Choroid plexus epithelial cell (primary cell): ENCODE measurements around the gene MILR1.
"Not testable (repeated sequence)": the region's sequence is repeated elsewhere in the genome, so short reads cannot be mapped to it uniquely, and the experiment has no call there.

Source experiments
- DNase-seq: peaks from one replicate; pipeline ENCODE4 v3.0.0-alpha.2; 2010; ENCODE audit warnings: low read depth
- H3K4me3 ChIP-seq: 2 replicates; pipeline ENCODE4 v1.5.1; 2011; ENCODE audit warnings: low read depth, mild to moderate bottlenecking, control low read depth, low read length, moderate library complexity
- TF ChIP-seq, protein P1 (sequence below): conservative IDR thresholded peaks from 2 replicates; pipeline ENCODE4 v1.5.1; 2011; ENCODE audit warnings: low read depth, mild to moderate bottlenecking, control low read depth, inconsistent platforms, low read length, moderate library complexity

Gene MILR1

GRCh38 chr17:64418506-64419339 lies 30.2 kb upstream of the MILR1 start:
- DNase-seq, result peak; percentile 82

GRCh38 chr17:64420143-64420670 lies 28.7 kb upstream of the MILR1 start:
- H3K4me3 ChIP-seq, result no peak overlapping the region
- DNase-seq, result peak; percentile 92
- TF ChIP-seq, protein P1, sequence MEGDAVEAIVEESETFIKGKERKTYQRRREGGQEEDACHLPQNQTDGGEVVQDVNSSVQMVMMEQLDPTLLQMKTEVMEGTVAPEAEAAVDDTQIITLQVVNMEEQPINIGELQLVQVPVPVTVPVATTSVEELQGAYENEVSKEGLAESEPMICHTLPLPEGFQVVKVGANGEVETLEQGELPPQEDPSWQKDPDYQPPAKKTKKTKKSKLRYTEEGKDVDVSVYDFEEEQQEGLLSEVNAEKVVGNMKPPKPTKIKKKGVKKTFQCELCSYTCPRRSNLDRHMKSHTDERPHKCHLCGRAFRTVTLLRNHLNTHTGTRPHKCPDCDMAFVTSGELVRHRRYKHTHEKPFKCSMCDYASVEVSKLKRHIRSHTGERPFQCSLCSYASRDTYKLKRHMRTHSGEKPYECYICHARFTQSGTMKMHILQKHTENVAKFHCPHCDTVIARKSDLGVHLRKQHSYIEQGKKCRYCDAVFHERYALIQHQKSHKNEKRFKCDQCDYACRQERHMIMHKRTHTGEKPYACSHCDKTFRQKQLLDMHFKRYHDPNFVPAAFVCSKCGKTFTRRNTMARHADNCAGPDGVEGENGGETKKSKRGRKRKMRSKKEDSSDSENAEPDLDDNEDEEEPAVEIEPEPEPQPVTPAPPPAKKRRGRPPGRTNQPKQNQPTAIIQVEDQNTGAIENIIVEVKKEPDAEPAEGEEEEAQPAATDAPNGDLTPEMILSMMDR, result peak; percentile 83

More at GRCh38 chr17:64418506-64419339, 30.2 kb upstream of the MILR1 start:
- TF ChIP-seq, protein P1, result peak; percentile 70
- H3K4me3 ChIP-seq, result no peak overlapping the region

DNA sequence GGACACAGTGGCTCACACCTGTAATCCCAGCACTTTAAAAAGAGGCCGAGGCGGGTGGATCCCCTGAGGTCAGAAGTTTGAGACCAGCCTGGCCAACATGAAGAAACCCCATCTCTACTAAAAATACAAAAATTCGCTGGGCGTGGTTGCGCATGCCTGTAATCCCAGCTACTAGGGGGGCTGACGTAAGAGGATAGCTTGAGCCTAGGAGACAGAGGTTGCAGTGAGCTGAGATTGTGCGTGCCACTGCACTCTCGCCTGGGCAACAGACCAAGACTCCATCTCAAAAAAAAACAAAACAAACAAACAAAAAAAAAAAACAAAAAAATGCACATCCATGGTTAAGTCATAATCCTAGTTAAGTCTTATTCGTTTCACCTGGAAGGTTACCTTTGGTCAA lies 26.8 kb upstream of the MILR1 start:
- H3K4me3 ChIP-seq, DNase-seq: not testable (repeated sequence)

GRCh38 chr17:64423881-64424280 lies 25.0 kb upstream of the MILR1 start:
- TF ChIP-seq, protein P1, result no peak
- DNase-seq, result peak; percentile 28
- H3K4me3 ChIP-seq, result no peak overlapping the region

- H3K4me3 ChIP-seq, result no peak overlapping the region
- DNase-seq, result no peak
Measured at GRCh38 chr17:64424324-64424849, 24.5 kb upstream of the MILR1 start.

GRCh38 chr17:64425191-64425590 lies 23.7 kb upstream of the MILR1 start:
- no peak for DNase-seq
- H3K4me3 ChIP-seq, result no peak overlapping the region
- TF ChIP-seq, protein P1, result no peak

More at GRCh38 chr17:64424324-64424849, 24.5 kb upstream of the MILR1 start:
- TF ChIP-seq, protein P1, result no peak

DNA sequence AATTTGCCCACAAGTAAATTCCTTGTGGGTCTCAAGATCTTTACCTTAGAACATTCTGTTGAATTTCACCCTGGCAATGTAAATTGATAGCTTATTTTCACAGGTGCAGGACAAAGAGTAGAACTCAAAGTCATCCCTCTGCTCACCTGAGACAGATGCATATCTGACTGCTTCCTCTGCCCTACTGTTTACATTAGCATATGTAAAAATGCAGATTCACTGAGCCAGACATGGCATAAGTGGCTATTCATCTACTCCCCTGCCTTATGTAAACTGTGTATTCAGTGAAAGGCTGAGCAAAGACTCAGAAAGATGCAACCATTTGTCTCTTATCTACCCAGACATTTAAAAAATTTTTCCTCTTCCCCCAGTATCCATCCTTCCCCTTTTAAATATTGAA lies 22.3 kb upstream of the MILR1 start:
- DNase-seq, result no peak
- no peak overlapping the region for H3K4me3 ChIP-seq
- TF ChIP-seq, protein P1, result no peak
